PFSK-1 (cell line): ENCODE results near the gene POLR1A.

ENCODE experiments used
- FOXP2 ChIP-seq: optimal IDR thresholded peaks from 2 replicates; pipeline ENCODE3; 2011; ENCODE audit warnings: borderline replicate concordance, control low read depth, inconsistent platforms; ENCODE audit not compliant: insufficient read depth; ENCODE audit errors: extremely low read length, extremely low read depth
- POLR2AphosphoS5 ChIP-seq: IDR thresholded peaks from 2 replicates; pipeline ENCODE4 v1.6.1; 2012; ENCODE audit warnings: low read depth, mild to moderate bottlenecking, control low read depth, low read length, moderate library complexity
- REST ChIP-seq, 2 experiments: IDR thresholded peaks; 2 replicates each; pipeline versions ENCODE4 v1.6.1 to v1.8.0; 2011 to 2012; ENCODE audit warnings: low read depth in 2 of 2, low read length in 2 of 2, control low read depth in 1 of 2, inconsistent platforms in 1 of 2, mild to moderate bottlenecking in 1 of 2, moderate library complexity in 1 of 2; ENCODE audit not compliant: insufficient read depth in 1 of 2
- SIN3A ChIP-seq: IDR thresholded peaks from 2 replicates; pipeline ENCODE4 v1.6.1; 2012; ENCODE audit warnings: mild to moderate bottlenecking, low read length, moderate library complexity, borderline replicate concordance; ENCODE audit not compliant: insufficient read depth
- TAF1 ChIP-seq: IDR thresholded peaks from 2 replicates; pipeline ENCODE4 v1.6.1; 2012; ENCODE audit warnings: low read length, control low read depth, borderline replicate concordance; ENCODE audit not compliant: insufficient read depth

The POLR1A gene

GRCh38 chr2:86044045-86044444 is 61.6 kb downstream of the POLR1A start:
- TF ChIP-seq SIN3A (no peak), POLR2AphosphoS5 (no peak), TAF1 (no peak), FOXP2 (no peak), REST (IDR thresholded peaks at IDR 0.05; ENCODE audit: insufficient read depth in 1 of 2, low read depth in 2 of 2, low read length in 2 of 2) (no peak)

GRCh38 chr2:86042256-86043168 is 63.2 kb downstream of the POLR1A start:
- TF ChIP-seq FOXP2: no peak
- TF ChIP-seq POLR2AphosphoS5: no peak
- TF ChIP-seq SIN3A: no peak
- no peak for TF ChIP-seq TAF1
- no peak for TF ChIP-seq REST (IDR thresholded peaks at IDR 0.05; ENCODE audit: insufficient read depth in 1 of 2, low read depth in 2 of 2, low read length in 2 of 2)

GRCh38 chr2:86039963-86040655 is 65.6 kb downstream of the POLR1A start:
- no peak for TF ChIP-seq SIN3A
- no peak for TF ChIP-seq POLR2AphosphoS5
- no peak for TF ChIP-seq TAF1
- no peak for TF ChIP-seq REST (IDR thresholded peaks at IDR 0.05; ENCODE audit: insufficient read depth in 1 of 2, low read depth in 2 of 2, low read length in 2 of 2)
- TF ChIP-seq FOXP2: no peak

GRCh38 chr2:86039178-86039962 is 66.3 kb downstream of the POLR1A start:
- TF ChIP-seq TAF1 (no peak), FOXP2 (no peak), SIN3A (no peak), POLR2AphosphoS5 (no peak), REST (IDR thresholded peaks at IDR 0.05; ENCODE audit: insufficient read depth in 1 of 2, low read depth in 2 of 2, low read length in 2 of 2) (no peak)
